Spinal cord (tissue), 10 donors: ENCODE measurements around the gene CMIP. TPM values are rescaled to one million over a fixed set of nuclear protein-coding genes. Genes with fewer than 3 reads are reported as not detected.
A peak's percentile ranks its signal among the peaks of the same experiment; 100 is the strongest.

Source experiments
- DNase-seq, 6 donors: peaks; one replicate each; pipeline versions ENCODE4 v3.0.0 to v3.0.0-alpha.2; 2013 to 2015; ENCODE audit warnings: low spot score in 6 of 6, low read depth in 4 of 6
- H3K27ac ChIP-seq: one replicate; pipeline ENCODE4 v1.5.1; 2013; ENCODE audit warnings: low read depth, low read length, control low read depth
- H3K27me3 ChIP-seq: one replicate; pipeline ENCODE4 v1.6.1; 2013; ENCODE audit warnings: low read length; ENCODE audit not compliant: control insufficient read depth, insufficient read depth
- H3K36me3 ChIP-seq: one replicate; pipeline ENCODE4 v1.6.1; 2013; ENCODE audit warnings: low read length; ENCODE audit not compliant: control insufficient read depth, insufficient read depth
- H3K4me1 ChIP-seq: one replicate; pipeline ENCODE4 v1.6.1; 2013; ENCODE audit warnings: low read length; ENCODE audit not compliant: control insufficient read depth, insufficient read depth
- H3K4me3 ChIP-seq: one replicate; pipeline ENCODE4 v1.5.1; 2013; ENCODE audit warnings: low read depth, low read length, control low read depth
- H3K9me3 ChIP-seq: one replicate; pipeline ENCODE4 v1.6.1; 2013; ENCODE audit warnings: low read length; ENCODE audit not compliant: control insufficient read depth, insufficient read depth
- WGBS: methylation state at CpG from one replicate; pipeline ENCODE4 v1.1.5; 2013; ENCODE audit warnings: missing lambda C conversion rate; ENCODE audit not compliant: insufficient coverage; 5-methylcytosine and 5-hydroxymethylcytosine counted together
- polyA plus RNA-seq, 2 donors: library from polyadenylated mRNA; unstranded; fragments of 120-200 nt; gene quantifications; one replicate each; pipeline ENCODE4 v1.2.1, GENCODE V29; 2013; ENCODE audit not compliant: insufficient read length in 2 of 2
- total RNA-seq, 2 donors: library from RNA; depleted of rRNA in 1 of 2; stranded (reverse); fragments of 120-200 nt in 1 of 2; fragments of >200 nt in 1 of 2; gene quantifications; one replicate each; pipeline versions ENCODE4 v1.2.3 to v1.2.4, GENCODE V29; 2013 to 2014
- donor health status: healthy.

The CMIP gene
- total and polyA plus RNA-seq, 4 donors: 20.6 to 151 (median 100) TPM

- H3K4me3 ChIP-seq: no peak overlapping the region
- 62% methylated on average over 6 of the region's 10 CpGs for WGBS
- DNase-seq: no peak
- peaks cover 35% of the 10 kb centered on the region for H3K4me1 ChIP-seq
- no peak overlapping the region for H3K27ac ChIP-seq
- no peaks in the 10 kb centered on the region for H3K27me3 ChIP-seq
- no peaks in the 10 kb centered on the region for H3K36me3 ChIP-seq
- H3K9me3 ChIP-seq: no peaks in the 10 kb centered on the region
These were observed 91.2 kb downstream of the CMIP start for GRCh38 chr16:81535679-81536360.

- no peak for DNase-seq
- H3K4me3 ChIP-seq: no peak overlapping the region
- H3K9me3 ChIP-seq: no peaks in the 10 kb centered on the region
- H3K36me3 ChIP-seq: no peaks in the 10 kb centered on the region
- peaks cover 28% of the 10 kb centered on the region for H3K4me1 ChIP-seq
- H3K27ac ChIP-seq: no peak overlapping the region
- no peaks in the 10 kb centered on the region for H3K27me3 ChIP-seq
- WGBS: 82% methylated on average over 5 of the region's 11 CpGs
These were observed 92.0 kb downstream of the CMIP start for GRCh38 chr16:81536648-81537047.

GRCh38 chr16:81537721-81538561, 93.3 kb downstream of the CMIP start:
- Histone ChIP-seq H3K9me3 (no peaks in the 10 kb centered on the region), H3K36me3 (no peaks in the 10 kb centered on the region), H3K4me3 (no peak overlapping the region), H3K4me1 (peaks cover 33% of the 10 kb centered on the region), H3K27me3 (no peaks in the 10 kb centered on the region), H3K27ac (no peak overlapping the region)
- 76% methylated on average over 13 of the region's 18 CpGs for WGBS
- peak in 1 of 6 donors; percentile 36 for DNase-seq

GRCh38 chr16:81539009-81539758, 94.6 kb downstream of the CMIP start:
- H3K27ac ChIP-seq: peak overlapping the region; percentile 7
- WGBS: 42% methylated on average over 18 of the region's 18 CpGs

GRCh38 chr16:81539759-81540472, 95.3 kb downstream of the CMIP start:
- H3K36me3 ChIP-seq: no peaks in the 10 kb centered on the region
- H3K4me3 ChIP-seq: no peak overlapping the region
- no peak overlapping the region for H3K27ac ChIP-seq
- no peak for DNase-seq
- 82% methylated on average over 15 of the region's 19 CpGs for WGBS
- peaks cover 35% of the 10 kb centered on the region for H3K4me1 ChIP-seq
- no peaks in the 10 kb centered on the region for H3K9me3 ChIP-seq
- H3K27me3 ChIP-seq: no peaks in the 10 kb centered on the region

More at GRCh38 chr16:81539009-81539758, 94.6 kb downstream of the CMIP start:
- H3K4me1 ChIP-seq: peaks cover 31% of the 10 kb centered on the region
- H3K27me3 ChIP-seq: no peaks in the 10 kb centered on the region
- no peak overlapping the region for H3K4me3 ChIP-seq
- no peaks in the 10 kb centered on the region for H3K9me3 ChIP-seq
- DNase-seq: peak in 2 of 6 donors; percentile 65 to 82
- no peaks in the 10 kb centered on the region for H3K36me3 ChIP-seq

- no peak overlapping the region for H3K27ac ChIP-seq
- WGBS: 82% methylated on average over 5 of the region's 8 CpGs
- no peaks in the 10 kb centered on the region for H3K9me3 ChIP-seq
- DNase-seq: no peak
- H3K27me3 ChIP-seq: no peaks in the 10 kb centered on the region
- no peak overlapping the region for H3K4me3 ChIP-seq
- peaks cover 49% of the 10 kb centered on the region for H3K4me1 ChIP-seq
- H3K36me3 ChIP-seq: no peaks in the 10 kb centered on the region
These were observed 96.7 kb downstream of the CMIP start for GRCh38 chr16:81541314-81541713.

- H3K4me1 ChIP-seq: peaks cover 60% of the 10 kb centered on the region
- no peaks in the 10 kb centered on the region for H3K9me3 ChIP-seq
- 62% methylated on average over 16 of the region's 22 CpGs for WGBS
- H3K4me3 ChIP-seq: no peak overlapping the region
- peaks cover 2% of the 10 kb centered on the region for H3K36me3 ChIP-seq
- H3K27ac ChIP-seq: no peak overlapping the region
- H3K27me3 ChIP-seq: no peaks in the 10 kb centered on the region
- no peak for DNase-seq
These were observed 98.3 kb downstream of the CMIP start for GRCh38 chr16:81542609-81543570.

- Histone ChIP-seq H3K27me3 (no peaks in the 10 kb centered on the region), H3K4me1 (peaks cover 57% of the 10 kb centered on the region), H3K4me3 (no peak overlapping the region), H3K27ac (no peak overlapping the region), H3K36me3 (peaks cover 2% of the 10 kb centered on the region), H3K9me3 (no peaks in the 10 kb centered on the region)
- DNase-seq: no peak
- WGBS: no CpG with 5 or more reads among the region's 3 CpGs
These were observed 99.0 kb downstream of the CMIP start for GRCh38 chr16:81543571-81543970.
